Suprapubic skin (tissue), 3 donors: Measurements from ENCODE around the gene AHNAK.

ENCODE experiments used
- CTCF ChIP-seq, 2 donors: fragments of 200-600 bp in 1 of 2; fragments of 450-650 bp in 1 of 2; sonication (generic) in 1 of 2; IDR thresholded peaks; one replicate each; pipeline ENCODE4 v1.5.1; 2016 to 2019; ENCODE audit warnings: antibody characterized with exemption in 2 of 2, mild to moderate bottlenecking in 1 of 2, moderate library complexity in 1 of 2
- EP300 ChIP-seq: sonication (generic); formaldehyde crosslinking; IDR thresholded peaks from one replicate; pipeline ENCODE4 v1.6.1; 2017; ENCODE audit warnings: antibody characterized with exemption

- TF ChIP-seq CTCF (IDR thresholded peaks at IDR 0.05) (no peak), EP300 (no peak)
Measured at GRCh38 chr11:62452261-62452660, 94.3 kb downstream of the AHNAK start.
